WI38 (cell line): Measurements from ENCODE around the gene JPT1.

Source experiments
- H3K4me3 ChIP-seq: 2 replicates; pipeline ENCODE4 v1.5.1; 2011; ENCODE audit warnings: low read depth, mild to moderate bottlenecking, control low read depth, low read length
- TF ChIP-seq, protein P1 (sequence below): IDR thresholded peaks from 2 replicates; pipeline ENCODE4 v1.5.1; 2012; ENCODE audit warnings: low read depth, mild to moderate bottlenecking, control low read depth, low read length

The JPT1 gene

GRCh38 chr17:75154195-75155106 lies at the start of gene JPT1:
Gene JPT1 (minus strand): TSS chr17:75154512. CDS start chr17:75154397, 115 bp downstream.
- H3K4me3 ChIP-seq = peak within 1 kb of the TSS; percentile 77
- TF ChIP-seq, protein P1, sequence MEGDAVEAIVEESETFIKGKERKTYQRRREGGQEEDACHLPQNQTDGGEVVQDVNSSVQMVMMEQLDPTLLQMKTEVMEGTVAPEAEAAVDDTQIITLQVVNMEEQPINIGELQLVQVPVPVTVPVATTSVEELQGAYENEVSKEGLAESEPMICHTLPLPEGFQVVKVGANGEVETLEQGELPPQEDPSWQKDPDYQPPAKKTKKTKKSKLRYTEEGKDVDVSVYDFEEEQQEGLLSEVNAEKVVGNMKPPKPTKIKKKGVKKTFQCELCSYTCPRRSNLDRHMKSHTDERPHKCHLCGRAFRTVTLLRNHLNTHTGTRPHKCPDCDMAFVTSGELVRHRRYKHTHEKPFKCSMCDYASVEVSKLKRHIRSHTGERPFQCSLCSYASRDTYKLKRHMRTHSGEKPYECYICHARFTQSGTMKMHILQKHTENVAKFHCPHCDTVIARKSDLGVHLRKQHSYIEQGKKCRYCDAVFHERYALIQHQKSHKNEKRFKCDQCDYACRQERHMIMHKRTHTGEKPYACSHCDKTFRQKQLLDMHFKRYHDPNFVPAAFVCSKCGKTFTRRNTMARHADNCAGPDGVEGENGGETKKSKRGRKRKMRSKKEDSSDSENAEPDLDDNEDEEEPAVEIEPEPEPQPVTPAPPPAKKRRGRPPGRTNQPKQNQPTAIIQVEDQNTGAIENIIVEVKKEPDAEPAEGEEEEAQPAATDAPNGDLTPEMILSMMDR = no peak

GRCh38 chr17:75199886-75200618 lies 45.7 kb upstream of the JPT1 start:
- TF ChIP-seq, protein P1 = no peak

GRCh38 chr17:75194879-75195278 lies 40.6 kb upstream of the JPT1 start:
- TF ChIP-seq, protein P1 = no peak
- no peak overlapping the region for H3K4me3 ChIP-seq

More at GRCh38 chr17:75199886-75200618, 45.7 kb upstream of the JPT1 start:
- no peak overlapping the region for H3K4me3 ChIP-seq

- TF ChIP-seq, protein P1 = no peak
- H3K4me3 ChIP-seq = no peak overlapping the region
Measured at GRCh38 chr17:75191584-75191983, 37.3 kb upstream of the JPT1 start.

GRCh38 chr17:75188614-75189013 lies 34.3 kb upstream of the JPT1 start:
- TF ChIP-seq, protein P1 = no peak
- no peak overlapping the region for H3K4me3 ChIP-seq

GRCh38 chr17:75183999-75184884 lies 29.9 kb upstream of the JPT1 start:
- TF ChIP-seq, protein P1 = no peak
- no peak overlapping the region for H3K4me3 ChIP-seq
